ENCODE measurements around the gene ZDHHC3.

The ZDHHC3 gene

GRCh38 chr3:45021524-45022297 is 45.7 kb upstream of the ZDHHC3 start:
- no peaks in the 10 kb centered on the region for H3K36me3 ChIP-seq (replicated peaks; ENCODE audit: low read depth, low read length)
- TF ChIP-seq CTCF (IDR thresholded peaks at IDR 0.05; ENCODE audit: low read depth, low read length) (no peak), EZH2phosphoT487 (IDR thresholded peaks at IDR 0.05; ENCODE audit: low read depth) (no peak)
- no peaks in the 10 kb centered on the region for H4K20me1 ChIP-seq (ENCODE audit: insufficient read depth, low read length)
- no peaks in the 10 kb centered on the region for H3K9me3 ChIP-seq (ENCODE audit: insufficient read depth, low read length)
- H3K4me2 ChIP-seq (ENCODE audit: low read length) = no peak overlapping the region
- no peaks in the 10 kb centered on the region for H3K27me3 ChIP-seq (ENCODE audit: low read depth, low read length)
- H3K4me3 ChIP-seq (ENCODE audit: low read length) = no peak overlapping the region
- H2AFZ ChIP-seq (ENCODE audit: low read depth, low read length) = no peak overlapping the region
- no peaks in the 10 kb centered on the region for H3K4me1 ChIP-seq (ENCODE audit: low read length)
- no peak overlapping the region for H3K9ac ChIP-seq (ENCODE audit: low read length)
- H3K27ac ChIP-seq (ENCODE audit: low read length) = no peak overlapping the region
- no peaks in the 10 kb centered on the region for H3K79me2 ChIP-seq (ENCODE audit: low read length)

GRCh38 chr3:45020534-45020933 is 44.6 kb upstream of the ZDHHC3 start:
- no peak overlapping the region for H2AFZ ChIP-seq (ENCODE audit: low read depth, low read length)
- H3K27ac ChIP-seq (ENCODE audit: low read length) = no peak overlapping the region
- no peak for TF ChIP-seq EZH2phosphoT487 (IDR thresholded peaks at IDR 0.05; ENCODE audit: low read depth)
- no peak for TF ChIP-seq CTCF (IDR thresholded peaks at IDR 0.05; ENCODE audit: low read depth, low read length)

GRCh38 chr3:45017821-45018220 is 41.8 kb upstream of the ZDHHC3 start:
- no peaks in the 10 kb centered on the region for H3K27me3 ChIP-seq (ENCODE audit: low read depth, low read length)
- H3K9me3 ChIP-seq (ENCODE audit: insufficient read depth, low read length) = no peaks in the 10 kb centered on the region
- H2AFZ ChIP-seq (ENCODE audit: low read depth, low read length) = no peak overlapping the region
- H3K4me1 ChIP-seq (ENCODE audit: low read length) = peaks cover under 1% of the 10 kb centered on the region; the same call in 1 of the 2 replicates
- no peak overlapping the region for H3K4me3 ChIP-seq (ENCODE audit: low read length)
- no peak overlapping the region for H3K27ac ChIP-seq (ENCODE audit: low read length)
- no peak overlapping the region for H3K4me2 ChIP-seq (ENCODE audit: low read length)
- peaks cover 10% of the 10 kb centered on the region for H3K36me3 ChIP-seq (replicated peaks; ENCODE audit: low read depth, low read length)
- H4K20me1 ChIP-seq (ENCODE audit: insufficient read depth, low read length) = peaks cover 1% of the 10 kb centered on the region; the same call in 1 of the 2 replicates
- no peak for TF ChIP-seq CTCF (IDR thresholded peaks at IDR 0.05; ENCODE audit: low read depth, low read length)
- TF ChIP-seq EZH2phosphoT487 (IDR thresholded peaks at IDR 0.05; ENCODE audit: low read depth) = no peak
- no peak overlapping the region for H3K9ac ChIP-seq (ENCODE audit: low read length)
- no peaks in the 10 kb centered on the region for H3K79me2 ChIP-seq (ENCODE audit: low read length)

More at GRCh38 chr3:45020534-45020933, 44.6 kb upstream of the ZDHHC3 start:
- Histone ChIP-seq H3K9ac (ENCODE audit: low read length) (no peak overlapping the region), H3K4me3 (ENCODE audit: low read length) (no peak overlapping the region), H3K4me2 (ENCODE audit: low read length) (no peak overlapping the region), H3K27me3 (ENCODE audit: low read depth, low read length) (no peaks in the 10 kb centered on the region), H4K20me1 (ENCODE audit: insufficient read depth, low read length) (no peaks in the 10 kb centered on the region), H3K4me1 (ENCODE audit: low read length) (no peaks in the 10 kb centered on the region), H3K79me2 (ENCODE audit: low read length) (no peaks in the 10 kb centered on the region), H3K9me3 (ENCODE audit: insufficient read depth, low read length) (no peaks in the 10 kb centered on the region), H3K36me3 (replicated peaks; ENCODE audit: low read depth, low read length) (peaks cover 5% of the 10 kb centered on the region)

GRCh38 chr3:45016916-45017315 is 40.9 kb upstream of the ZDHHC3 start:
- Histone ChIP-seq H3K36me3 (replicated peaks; ENCODE audit: low read depth, low read length) (peaks cover 18% of the 10 kb centered on the region), H3K9me3 (ENCODE audit: insufficient read depth, low read length) (no peaks in the 10 kb centered on the region), H3K79me2 (ENCODE audit: low read length) (no peaks in the 10 kb centered on the region), H3K4me3 (ENCODE audit: low read length) (no peak overlapping the region), H3K27me3 (ENCODE audit: low read depth, low read length) (no peaks in the 10 kb centered on the region), H4K20me1 (ENCODE audit: insufficient read depth, low read length) (peaks cover 9% of the 10 kb centered on the region), H3K4me2 (ENCODE audit: low read length) (no peak overlapping the region), H3K9ac (ENCODE audit: low read length) (no peak overlapping the region), H3K4me1 (ENCODE audit: low read length) (peaks cover 10% of the 10 kb centered on the region), H3K27ac (ENCODE audit: low read length) (no peak overlapping the region), H2AFZ (ENCODE audit: low read depth, low read length) (no peak overlapping the region)
- no peak for TF ChIP-seq CTCF (IDR thresholded peaks at IDR 0.05; ENCODE audit: low read depth, low read length)
- no peak for TF ChIP-seq EZH2phosphoT487 (IDR thresholded peaks at IDR 0.05; ENCODE audit: low read depth)

Data from OCI-LY3 (cell line).